ENCODE measurements around the gene PIGBOS1. TPM values are rescaled to one million over a fixed set of nuclear protein-coding genes. Genes with fewer than 3 reads are reported as not detected.

PIGBOS1 gene
- polyA plus RNA-seq, 1 of the 3 experiments (the other 2 are of a cell fraction) = 18.2 TPM

DNA sequence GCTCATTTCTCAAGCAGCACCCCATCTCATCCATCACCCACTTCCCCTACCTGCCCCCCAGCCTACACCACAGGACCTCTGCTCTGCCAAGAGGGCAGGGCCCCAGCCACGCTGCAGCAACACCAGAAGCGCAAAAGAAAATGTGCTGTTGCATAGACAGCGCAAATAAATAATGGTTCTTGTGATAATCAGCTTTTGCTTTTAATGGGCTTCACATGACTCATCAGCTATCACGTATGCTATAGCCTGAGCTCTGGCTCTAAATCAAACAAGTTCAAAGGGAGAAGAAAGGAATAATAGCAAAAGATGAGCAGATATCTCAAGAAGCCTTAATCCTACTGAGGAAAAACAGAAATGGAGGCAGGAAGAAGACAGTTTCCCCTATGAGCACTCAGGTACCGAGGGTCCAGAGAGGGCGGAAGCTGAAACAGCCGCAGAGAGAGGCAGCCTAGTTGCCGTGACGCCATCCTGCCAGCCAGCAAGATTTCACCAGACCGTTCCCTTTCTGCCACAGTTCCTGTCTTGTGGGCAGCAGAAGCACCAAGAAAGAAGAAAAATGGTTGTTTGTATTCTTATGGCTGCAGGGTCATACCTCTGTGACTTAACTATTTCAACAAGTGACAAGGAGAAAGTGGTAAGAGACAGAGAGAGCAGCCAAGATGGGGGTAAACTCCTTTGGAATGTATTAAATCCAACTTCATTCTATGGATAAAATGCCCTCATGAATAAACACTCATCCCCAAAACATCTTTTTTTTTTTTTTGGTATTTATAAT, 51.3 kb downstream of the PIGBOS1 start (continued):
- no peak for TF ChIP-seq MEF2A (IDR thresholded peaks at IDR 0.05; ENCODE audit: borderline replicate concordance, low read depth)
- TF ChIP-seq NRF1 (IDR thresholded peaks at IDR 0.05; ENCODE audit: low read depth, low read length) = no peak
- TF ChIP-seq POLR2AphosphoS5 (IDR thresholded peaks at IDR 0.05; ENCODE audit: low read depth, low read length) = no peak
- TF ChIP-seq EP300 (IDR thresholded peaks at IDR 0.05; ENCODE audit: borderline replicate concordance in 1 of 2, low read depth in 1 of 2, low read length in 1 of 2) = no peak
- no peak for TF ChIP-seq TAF1 (IDR thresholded peaks at IDR 0.05; ENCODE audit: borderline replicate concordance, low read depth, low read length)
- TF ChIP-seq, protein P1, sequence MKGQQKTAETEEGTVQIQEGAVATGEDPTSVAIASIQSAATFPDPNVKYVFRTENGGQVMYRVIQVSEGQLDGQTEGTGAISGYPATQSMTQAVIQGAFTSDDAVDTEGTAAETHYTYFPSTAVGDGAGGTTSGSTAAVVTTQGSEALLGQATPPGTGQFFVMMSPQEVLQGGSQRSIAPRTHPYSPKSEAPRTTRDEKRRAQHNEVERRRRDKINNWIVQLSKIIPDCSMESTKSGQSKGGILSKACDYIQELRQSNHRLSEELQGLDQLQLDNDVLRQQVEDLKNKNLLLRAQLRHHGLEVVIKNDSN (IDR thresholded peaks at IDR 0.05; ENCODE audit: borderline replicate concordance, low read depth) = no peak

Other genes starting within 250 kb of the PIGBOS1 start
- gene RSL24D1, start 122.2 kb downstream of the PIGBOS1 start, polyA plus RNA-seq (2012; rRNA removed) = 24.3 and 32.1 TPM in 2 replicates
- gene RAB27A, start 29.3 kb downstream of the PIGBOS1 start, polyA plus RNA-seq (2012; rRNA removed) = 9.6 and 11.0 TPM in 2 replicates
- 6.6 and 10.5 TPM in 2 replicates for gene PIGB, start 99 bp upstream of the PIGBOS1 start, polyA plus RNA-seq (2012; rRNA removed)
- 10.5 and 16.9 TPM in 2 replicates for gene CCPG1, start 89.2 kb upstream of the PIGBOS1 start, polyA plus RNA-seq (2012; rRNA removed)
- 2.5 and 2.9 TPM in 2 replicates for gene PIERCE2, start 89.4 kb upstream of the PIGBOS1 start, polyA plus RNA-seq (2012; rRNA removed)
- 5.2 and 6.3 TPM in 2 replicates for gene DNAAF4, start 189.1 kb upstream of the PIGBOS1 start, polyA plus RNA-seq (2012; rRNA removed)